Neural cell (in vitro differentiated cells): Measurements from ENCODE around the gene RASGEF1C. TPM values are rescaled to one million over a fixed set of nuclear protein-coding genes. Genes with fewer than 3 reads are reported as not detected.

Experiments
- H2AFZ ChIP-seq: fragments of 200-600, 300-800 bp; sonication (generic), shearing (Covaris generic); 2 replicates; pipeline ENCODE4 v1.6.0; 2014; ENCODE audit warnings: low read depth, mild to moderate bottlenecking, antibody characterized with exemption, low read length, moderate library complexity
- H3F3A ChIP-seq: fragments of 200-600 bp; shearing (Covaris generic); 2 replicates; pipeline ENCODE4 v1.6.1; 2016; ENCODE audit warnings: mild to moderate bottlenecking, moderate library complexity, mixed read lengths, antibody characterized with exemption, low read length; ENCODE audit not compliant: insufficient read depth, poor library complexity, severe bottlenecking
- H3K27ac ChIP-seq: fragments of 200-600, 300-800 bp; sonication (generic), shearing (Covaris generic); 2 replicates; pipeline ENCODE4 v1.5.1; 2014; ENCODE audit warnings: mild to moderate bottlenecking, low read length, moderate library complexity
- H3K27me3 ChIP-seq: fragments of 300-800, 200-600 bp; sonication (generic), shearing (Covaris generic); 2 replicates; pipeline ENCODE4 v1.6.0; 2014; ENCODE audit warnings: mild to moderate bottlenecking, low read depth, low read length, moderate library complexity; ENCODE audit not compliant: insufficient read depth
- H3K36me3 ChIP-seq: fragments of 300-800, 200-600 bp; sonication (generic), shearing (Covaris generic); 2 replicates; pipeline ENCODE4 v1.5.1; 2014; ENCODE audit warnings: mild to moderate bottlenecking, antibody characterized with exemption, low read length, moderate library complexity; ENCODE audit not compliant: insufficient read depth
- H3K4me2 ChIP-seq: fragments of 300-800, 200-600 bp; sonication (generic), shearing (Covaris generic); 2 replicates; pipeline ENCODE4 v1.6.0; 2014; ENCODE audit warnings: mild to moderate bottlenecking, low read length
- H3K4me3 ChIP-seq: fragments of 300-800, 200-600 bp; sonication (generic), shearing (Covaris generic); 2 replicates; pipeline ENCODE4 v1.5.1; 2014; ENCODE audit warnings: mild to moderate bottlenecking, low read length, moderate library complexity
- H3K79me2 ChIP-seq: fragments of 200-600 bp; shearing (Covaris generic); replicated peaks from 2 replicates; pipeline ENCODE4 v1.6.0; 2014; ENCODE audit warnings: mild to moderate bottlenecking, low read length, moderate library complexity; ENCODE audit not compliant: insufficient read depth
- H3K9ac ChIP-seq: fragments of 300-800, 200-600 bp; sonication (generic), shearing (Covaris generic); 2 replicates; pipeline ENCODE4 v1.6.1; 2016; ENCODE audit warnings: mild to moderate bottlenecking, low read length, mixed read lengths
- H3K9me2 ChIP-seq: fragments of 200-600 bp; shearing (Covaris generic); 2 replicates; pipeline ENCODE4 v1.6.1; 2016; ENCODE audit warnings: mild to moderate bottlenecking, low read length, mixed read lengths; ENCODE audit not compliant: insufficient read depth
- H3K9me3 ChIP-seq: fragments of 200-600, 300-800 bp; sonication (generic), shearing (Covaris generic); 2 replicates; pipeline ENCODE4 v1.6.1; 2016; ENCODE audit warnings: mild to moderate bottlenecking, mixed run types, low read length, moderate library complexity, mixed read lengths
- H4K20me1 ChIP-seq: fragments of 200-600 bp; shearing (Covaris generic); 2 replicates; pipeline ENCODE4 v1.6.1; 2016; ENCODE audit warnings: mild to moderate bottlenecking, mixed run types; ENCODE audit not compliant: insufficient read depth
- CTCF ChIP-seq: fragments of 450-650 bp; IDR thresholded peaks from 2 replicates; pipeline ENCODE4 v1.5.1; 2014; ENCODE audit warnings: antibody characterized with exemption, mild to moderate bottlenecking, moderate library complexity; ENCODE audit not compliant: poor library complexity, severe bottlenecking
- EP300 ChIP-seq: fragments of 450-650 bp; conservative IDR thresholded peaks from 2 replicates; pipeline ENCODE4 v1.6.1; 2014; ENCODE audit warnings: antibody characterized with exemption, mild to moderate bottlenecking, moderate library complexity; ENCODE audit not compliant: poor library complexity, severe bottlenecking
- EZH2 ChIP-seq: fragments of 200-600, 300-800 bp; shearing (Covaris generic), sonication (generic); IDR thresholded peaks from 2 replicates; pipeline ENCODE4 v1.6.1; 2014; ENCODE audit warnings: antibody characterized with exemption, low read length, borderline replicate concordance, mild to moderate bottlenecking; ENCODE audit not compliant: insufficient read depth, poor library complexity, severe bottlenecking
- MXI1 ChIP-seq: fragments of 450-650 bp; conservative IDR thresholded peaks from 2 replicates; pipeline ENCODE4 v1.6.1; 2014; ENCODE audit warnings: antibody characterized with exemption, mild to moderate bottlenecking; ENCODE audit not compliant: poor library complexity, severe bottlenecking
- POLR2AphosphoS5 ChIP-seq: IDR thresholded peaks from 2 replicates; pipeline ENCODE4 v1.6.1; 2012
- RAD21 ChIP-seq: fragments of 450-650 bp; conservative IDR thresholded peaks from 2 replicates; pipeline ENCODE4 v1.6.1; 2014; ENCODE audit warnings: antibody characterized with exemption, mild to moderate bottlenecking, moderate library complexity
- REST ChIP-seq: IDR thresholded peaks from 2 replicates; pipeline ENCODE4 v1.6.1; 2012; ENCODE audit warnings: borderline replicate concordance
- SMC3 ChIP-seq: fragments of 450-650 bp; conservative IDR thresholded peaks from 2 replicates; pipeline ENCODE4 v1.6.1; 2014; ENCODE audit warnings: antibody characterized with exemption, mild to moderate bottlenecking, moderate library complexity; ENCODE audit not compliant: poor library complexity
- TAF1 ChIP-seq: IDR thresholded peaks from 2 replicates; pipeline ENCODE4 v1.6.1; 2012; ENCODE audit warnings: low read depth
- polyA plus RNA-seq: library from polyadenylated mRNA; depleted of rRNA; stranded (reverse); fragments of >200 nt; gene quantifications from 2 replicates; pipeline ENCODE4 v1.2.3, GENCODE V29; 2014

Gene RASGEF1C
- polyA plus RNA-seq, 1 donor from 2014 or later = 5.3 TPM

- Histone ChIP-seq H3K4me3 (no peak overlapping the region), H3K27ac (no peak overlapping the region), H3K36me3 (no peaks in the 10 kb centered on the region), H3K9me3 (no peaks in the 10 kb centered on the region), H3F3A (no peaks in the 10 kb centered on the region), H3K9me2 (no peaks in the 10 kb centered on the region), H4K20me1 (no peaks in the 10 kb centered on the region), H3K27me3 (no peaks in the 10 kb centered on the region), H2AFZ (no peak overlapping the region), H3K4me2 (no peak overlapping the region), H3K79me2 (no peaks in the 10 kb centered on the region), H3K9ac (no peak overlapping the region)
- TF ChIP-seq TAF1 (no peak), EZH2 (no peak), RAD21 (no peak), POLR2AphosphoS5 (no peak), SMC3 (no peak), MXI1 (no peak), CTCF (no peak), EP300 (no peak), REST (no peak)
Observed at GRCh38 chr5:180198208-180198607, 10.8 kb downstream of the RASGEF1C start.

GRCh38 chr5:180197016-180197702, 11.9 kb downstream of the RASGEF1C start:
- Histone ChIP-seq H3K9ac (no peak overlapping the region), H3F3A (no peaks in the 10 kb centered on the region), H3K4me2 (no peak overlapping the region), H3K36me3 (no peaks in the 10 kb centered on the region), H3K9me3 (no peaks in the 10 kb centered on the region), H3K4me3 (no peak overlapping the region), H3K9me2 (no peaks in the 10 kb centered on the region), H3K27me3 (no peaks in the 10 kb centered on the region), H3K27ac (no peak overlapping the region), H4K20me1 (no peaks in the 10 kb centered on the region), H2AFZ (no peak overlapping the region), H3K79me2 (no peaks in the 10 kb centered on the region)
- no peak for TF ChIP-seq EZH2
- no peak for TF ChIP-seq REST
- no peak for TF ChIP-seq EP300
- TF ChIP-seq TAF1 = no peak
- TF ChIP-seq SMC3 = no peak
- no peak for TF ChIP-seq MXI1
- TF ChIP-seq RAD21 = no peak
- TF ChIP-seq POLR2AphosphoS5 = no peak
- no peak for TF ChIP-seq CTCF
